ENCODE results near the gene CDH13. TPM values are rescaled to one million over a fixed set of nuclear protein-coding genes. Genes with fewer than 3 reads are reported as not detected.

Gene CDH13
- total and polyA plus RNA-seq, 2 of the 8 experiments (the other 6 are each of a cell fraction or from before 2014, with no cell fraction given) = 2.3 to 2.4 TPM

GRCh38 chr16:82641336-82641984 is 14.7 kb downstream of the CDH13 start:
- Histone ChIP-seq H4K20me1 (replicated peaks in 1 of 2; ENCODE audit: control insufficient read depth in 1 of 2, insufficient read depth in 2 of 2, low read length in 2 of 2) (no peaks in the 10 kb centered on the region), H4K5ac (ENCODE audit: insufficient read length, low read depth, low read length) (no peak overlapping the region), H3K9ac (replicated peaks in 1 of 4; ENCODE audit: extremely low read depth in 1 of 4, low read depth in 3 of 4, low read length in 3 of 4) (no peak overlapping the region), H3K9me3 (ENCODE audit: insufficient read depth in 2 of 2, low read depth in 1 of 2, low read length in 1 of 2) (no peaks in the 10 kb centered on the region), H2AFZ (ENCODE audit: low read length) (no peak overlapping the region), H2BK15ac (ENCODE audit: low read length) (no peak overlapping the region), H2BK12ac (ENCODE audit: low read depth, low read length) (no peak overlapping the region), H3K27ac (ENCODE audit: low read depth, low read length) (no peak overlapping the region), H3K23ac (ENCODE audit: insufficient read length) (no peak overlapping the region), H3K14ac (ENCODE audit: insufficient read length) (no peak overlapping the region), H3K56ac (replicated peaks; ENCODE audit: insufficient read length, low read depth, low read length) (no peak overlapping the region), H3K79me1 (ENCODE audit: low read depth, low read length) (0 out of 2 replicates have a peak, but pooled peaks cover 3% of the 10 kb centered on the region), H3K4me1 (replicated peaks in 1 of 4; ENCODE audit: control insufficient read depth in 3 of 4, insufficient read depth in 4 of 4, low read length in 3 of 4) (peaks cover 2 to 8% (median 4%) of the 10 kb centered on the region in 4 experiments; a peak in 5 of 7 replicates), H3K4ac (replicated peaks; ENCODE audit: insufficient read length, low read depth, low read length) (no peak overlapping the region), H2BK5ac (ENCODE audit: low read depth, low read length) (no peak overlapping the region), H2BK120ac (replicated peaks; ENCODE audit: low read depth, low read length) (no peak overlapping the region), H4K8ac (ENCODE audit: extremely low read depth, insufficient read depth, low read length) (no peak overlapping the region), H4K91ac (replicated peaks; ENCODE audit: insufficient read length, low read length) (no peak overlapping the region), H3K18ac (ENCODE audit: extremely low read depth, low read length) (no peak overlapping the region), H3K4me3 (ENCODE audit: extremely low read depth in 1 of 4, insufficient read depth in 2 of 4, low read depth in 3 of 4, low read length in 4 of 4) (no peak overlapping the region), H2BK20ac (ENCODE audit: low read length) (no peak overlapping the region), H3K79me2 (ENCODE audit: control insufficient read depth in 1 of 2, insufficient read depth in 2 of 2, low read length in 2 of 2) (no peaks in the 10 kb centered on the region), H3K36me3 (ENCODE audit: control insufficient read depth in 2 of 4, insufficient read depth in 4 of 4, low read length in 3 of 4) (no peaks in the 10 kb centered on the region), H3K4me2 (ENCODE audit: insufficient read depth in 1 of 2, low read depth in 2 of 2, low read length in 2 of 2) (no peak overlapping the region), H3K27me3 (replicated peaks in 1 of 4; ENCODE audit: control insufficient read depth in 3 of 4, extremely low read depth in 1 of 4, insufficient read depth in 3 of 4, low read length in 3 of 4) (no peaks in the 10 kb centered on the region), H2AK5ac (ENCODE audit: low read depth, low read length) (no peak overlapping the region), H3K23me2 (ENCODE audit: low read depth, low read length) (no peaks in the 10 kb centered on the region)
- ChIA-PET POLR2A (ENCODE audit: partially characterized antibody) (no interaction called here), CTCF (ENCODE audit: partially characterized antibody) (interaction anchor here (0.5 to 4.3 kb wide), 28 partner anchors 8 to 805 kb away, joined by 3 to 37 read pairs (median 4); partner anchors contain the start of gene CDH13)
- FAIRE-seq = no peak
- WGBS, 2 experiments (ENCODE audit: extremely low coverage in 1 of 2, insufficient coverage in 1 of 2, insufficient read length in 1 of 2, insufficient replicate concordance in 2 of 2, low coverage in 1 of 2, low lambda C conversion rate in 2 of 2, missing lambda C conversion rate in 1 of 2) = 88% methylated on average over 6 of the region's 6 CpGs; no CpG with 5 or more reads in 1 of the 2 experiments
- TF ChIP-seq RAD21 (IDR thresholded peaks at IDR 0.05 in 1 of 2, conservative IDR thresholded peaks at IDR 0.05 in 1 of 2; ENCODE audit: low read depth in 2 of 2, low read length in 2 of 2) = peak; percentile 56 to 61
- TF ChIP-seq KDM1A (IDR thresholded peaks at IDR 0.05; ENCODE audit: borderline replicate concordance, low read length) = no peak
- TF ChIP-seq, protein P1, sequence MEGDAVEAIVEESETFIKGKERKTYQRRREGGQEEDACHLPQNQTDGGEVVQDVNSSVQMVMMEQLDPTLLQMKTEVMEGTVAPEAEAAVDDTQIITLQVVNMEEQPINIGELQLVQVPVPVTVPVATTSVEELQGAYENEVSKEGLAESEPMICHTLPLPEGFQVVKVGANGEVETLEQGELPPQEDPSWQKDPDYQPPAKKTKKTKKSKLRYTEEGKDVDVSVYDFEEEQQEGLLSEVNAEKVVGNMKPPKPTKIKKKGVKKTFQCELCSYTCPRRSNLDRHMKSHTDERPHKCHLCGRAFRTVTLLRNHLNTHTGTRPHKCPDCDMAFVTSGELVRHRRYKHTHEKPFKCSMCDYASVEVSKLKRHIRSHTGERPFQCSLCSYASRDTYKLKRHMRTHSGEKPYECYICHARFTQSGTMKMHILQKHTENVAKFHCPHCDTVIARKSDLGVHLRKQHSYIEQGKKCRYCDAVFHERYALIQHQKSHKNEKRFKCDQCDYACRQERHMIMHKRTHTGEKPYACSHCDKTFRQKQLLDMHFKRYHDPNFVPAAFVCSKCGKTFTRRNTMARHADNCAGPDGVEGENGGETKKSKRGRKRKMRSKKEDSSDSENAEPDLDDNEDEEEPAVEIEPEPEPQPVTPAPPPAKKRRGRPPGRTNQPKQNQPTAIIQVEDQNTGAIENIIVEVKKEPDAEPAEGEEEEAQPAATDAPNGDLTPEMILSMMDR (IDR thresholded peaks at IDR 0.05; ENCODE audit: control extremely low read depth in 1 of 3, insufficient read depth in 1 of 3, low read depth in 1 of 3, low read length in 3 of 3) = peak in 2 of 3 experiments; percentile 30 to 45; a peak in 3 of 4 replicates
- TF ChIP-seq GTF2F1 (IDR thresholded peaks at IDR 0.05; ENCODE audit: borderline replicate concordance, low read depth, low read length) = no peak
- TF ChIP-seq KDM4A (IDR thresholded peaks at IDR 0.05; ENCODE audit: low read depth, low read length, severe bottlenecking) = no peak
- no peak for DNase-seq (ENCODE audit: low read depth in 1 of 2, low spot score in 2 of 2)
